HEK293 (cell line): ENCODE results near the gene NEK6.

Experiments used
- CTCF ChIA-PET: fragments of 350-600 bp; formaldehyde crosslinking; extraction: SDS; loops from one replicate; lab custom pipeline; 2021; ENCODE audit warnings: antibody characterized with exemption; lab: Yijun Ruan, JAX
- POLR2A ChIA-PET: fragments of 300-600 bp; formaldehyde crosslinking; extraction: SDS; loops from one replicate; lab custom pipeline; 2020; ENCODE audit warnings: antibody characterized with exemption, inconsistent platforms; lab: Yijun Ruan, JAX
- H3K27ac ChIP-seq: fragments of 200-500 bp; sonication (Bioruptor generic); 2 replicates; pipeline ENCODE4 v1.5.1; 2014; ENCODE audit warnings: low read depth, low read length, control low read depth, inconsistent platforms; ENCODE audit errors: extremely low read depth
- H3K36me3 ChIP-seq, 2 experiments: fragments of 200-500 bp in 1 of 2; sonication (Bioruptor generic) in 1 of 2; 1 replicate in 1 of 2; 2 replicates in 1 of 2; pipeline ENCODE4 v1.5.1; 2014 to 2017; ENCODE audit warnings: inconsistent platforms in 2 of 2, low read length in 2 of 2; ENCODE audit not compliant: control insufficient read depth in 2 of 2, insufficient read depth in 1 of 2
- H3K4me1 ChIP-seq: fragments of 200-500 bp; sonication (Bioruptor generic); 2 replicates; pipeline ENCODE4 v1.5.1; 2014; ENCODE audit warnings: mild to moderate bottlenecking, low read length, inconsistent platforms; ENCODE audit not compliant: control insufficient read depth, insufficient read depth
- H3K4me3 ChIP-seq: 2 replicates; pipeline ENCODE4 v1.5.1; 2011; ENCODE audit warnings: low read depth, mild to moderate bottlenecking, control low read depth, low read length, moderate library complexity
- H3K9me3 ChIP-seq: fragments of 200-500 bp; sonication (Bioruptor generic); 2 replicates; pipeline ENCODE4 v1.5.1; 2014; ENCODE audit warnings: low read depth, low read length, inconsistent platforms; ENCODE audit not compliant: control insufficient read depth, insufficient read depth
- MYNN ChIP-seq: fragments of 450-650 bp; formaldehyde crosslinking; IDR thresholded peaks from 2 replicates; pipeline ENCODE4 v1.5.1; 2016; ENCODE audit warnings: missing biosample characterization, missing genetic modification characterization, borderline replicate concordance
- ZFP69B ChIP-seq: fragments of 450-650 bp; formaldehyde crosslinking; IDR thresholded peaks from 2 replicates; pipeline ENCODE4 v1.5.1; 2016; ENCODE audit warnings: missing biosample characterization, missing genetic modification characterization
- ZNF157 ChIP-seq: fragments of 450-650 bp; formaldehyde crosslinking; IDR thresholded peaks from 2 replicates; pipeline ENCODE4 v1.5.1; 2016; ENCODE audit warnings: missing biosample characterization, missing genetic modification characterization
- ZNF214 ChIP-seq: fragments of 450-650 bp; formaldehyde crosslinking; IDR thresholded peaks from 2 replicates; pipeline ENCODE4 v1.5.1; 2017; ENCODE audit warnings: missing biosample characterization, mild to moderate bottlenecking, missing genetic modification characterization, borderline replicate concordance
- ZNF341 ChIP-seq: fragments of 450-650 bp; formaldehyde crosslinking; IDR thresholded peaks from 2 replicates; pipeline ENCODE4; 2016; ENCODE audit warnings: low read depth, missing biosample characterization, missing genetic modification characterization
- ZNF670 ChIP-seq: fragments of 450-650 bp; formaldehyde crosslinking; IDR thresholded peaks from 2 replicates; pipeline ENCODE4 v1.5.1; 2016; ENCODE audit warnings: missing biosample characterization, missing genetic modification characterization, low read depth
- ZNF791 ChIP-seq: fragments of 450-650 bp; formaldehyde crosslinking; IDR thresholded peaks from 2 replicates; pipeline ENCODE4 v1.5.1; 2016; ENCODE audit warnings: missing biosample characterization, missing genetic modification characterization
- ZNF792 ChIP-seq: fragments of 450-650 bp; formaldehyde crosslinking; IDR thresholded peaks from 2 replicates; pipeline ENCODE4 v1.5.1; 2016; ENCODE audit warnings: missing biosample characterization, missing genetic modification characterization
- TF ChIP-seq, protein P1 (sequence below): fragments of 450-650 bp; formaldehyde crosslinking; IDR thresholded peaks from 2 replicates; pipeline ENCODE4 v1.5.1; 2016; ENCODE audit warnings: missing biosample characterization, missing genetic modification characterization
- TF ChIP-seq, protein P2 (sequence below): fragments of 450-650 bp; formaldehyde crosslinking; IDR thresholded peaks from 2 replicates; pipeline ENCODE4 v1.5.1; 2017; ENCODE audit warnings: missing biosample characterization, missing genetic modification characterization
- TF ChIP-seq, protein P3 (sequence below): fragments of 450-650 bp; formaldehyde crosslinking; IDR thresholded peaks from 2 replicates; pipeline ENCODE4 v1.5.1; 2016; ENCODE audit warnings: missing biosample characterization, missing genetic modification characterization
- TF ChIP-seq, protein P4 (sequence below): fragments of 450-650 bp; formaldehyde crosslinking; IDR thresholded peaks from 2 replicates; pipeline ENCODE4 v1.5.1; 2017; ENCODE audit warnings: missing biosample characterization, missing genetic modification characterization
- TF ChIP-seq, protein P5 (sequence below): fragments of 450-650 bp; formaldehyde crosslinking; IDR thresholded peaks from 2 replicates; pipeline ENCODE4 v1.5.1; 2016; ENCODE audit warnings: missing biosample characterization, missing genetic modification characterization

Gene NEK6

DNA sequence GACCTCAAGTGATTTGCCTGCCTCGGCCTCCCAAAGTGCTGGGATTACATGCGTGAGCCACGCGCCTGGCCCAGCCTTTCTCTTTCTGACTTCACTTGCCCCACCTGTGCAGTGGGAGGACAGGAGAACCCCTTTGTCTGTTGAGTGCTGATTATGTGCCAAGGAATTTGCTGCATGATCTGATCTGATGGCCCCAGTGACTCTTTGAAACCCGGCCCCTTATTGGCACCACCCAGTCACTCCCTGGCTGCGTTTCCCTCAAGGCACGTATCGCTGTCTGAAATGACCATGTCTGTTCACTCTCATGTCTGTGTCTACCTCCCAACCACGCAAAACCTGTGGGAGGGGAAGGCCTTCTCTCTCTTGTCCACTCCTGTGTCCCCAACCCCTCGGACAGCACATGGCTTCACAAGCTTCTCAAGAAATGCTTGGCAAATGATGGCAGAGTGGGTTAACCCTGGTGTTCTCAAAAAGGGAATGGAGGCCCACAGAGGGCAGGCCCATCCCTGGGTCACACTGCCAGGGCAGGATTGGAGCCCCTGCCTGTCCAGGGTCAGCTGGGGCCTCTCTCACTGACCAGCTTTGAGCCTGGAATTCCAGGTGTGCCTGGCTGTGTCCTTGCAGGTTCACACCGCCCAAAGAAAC is 21.9 kb downstream of the NEK6 start:
- H3K36me3 ChIP-seq: no peaks in the 10 kb centered on the region
- CTCF ChIA-PET: no interaction called here
- TF ChIP-seq ZNF214 (no peak), ZNF792 (tag by site-specific recombination) (no peak), ZNF791 (tag by site-specific recombination) (no peak), ZNF157 (tag by site-specific recombination) (no peak), ZNF341 (tag by site-specific recombination) (no peak), ZFP69B (tag by site-specific recombination) (no peak), ZNF670 (tag by site-specific recombination) (no peak), MYNN (tag by site-specific recombination) (no peak)
- TF ChIP-seq, protein P1, sequence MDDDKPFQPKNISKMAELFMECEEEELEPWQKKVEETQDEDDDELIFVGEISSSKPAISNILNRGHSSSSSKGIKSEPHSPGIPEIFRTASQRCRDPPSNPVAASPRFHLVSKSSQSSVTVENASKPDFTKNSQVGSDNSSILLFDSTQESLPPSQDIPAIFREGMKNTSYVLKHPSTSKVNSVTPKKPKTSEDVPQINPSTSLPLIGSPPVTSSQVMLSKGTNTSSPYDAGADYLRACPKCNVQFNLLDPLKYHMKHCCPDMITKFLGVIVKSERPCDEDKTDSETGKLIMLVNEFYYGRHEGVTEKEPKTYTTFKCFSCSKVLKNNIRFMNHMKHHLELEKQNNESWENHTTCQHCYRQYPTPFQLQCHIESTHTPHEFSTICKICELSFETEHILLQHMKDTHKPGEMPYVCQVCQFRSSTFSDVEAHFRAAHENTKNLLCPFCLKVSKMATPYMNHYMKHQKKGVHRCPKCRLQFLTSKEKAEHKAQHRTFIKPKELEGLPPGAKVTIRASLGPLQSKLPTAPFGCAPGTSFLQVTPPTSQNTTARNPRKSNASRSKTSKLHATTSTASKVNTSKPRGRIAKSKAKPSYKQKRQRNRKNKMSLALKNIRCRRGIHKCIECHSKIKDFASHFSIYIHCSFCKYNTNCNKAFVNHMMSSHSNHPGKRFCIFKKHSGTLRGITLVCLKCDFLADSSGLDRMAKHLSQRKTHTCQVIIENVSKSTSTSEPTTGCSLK: no peak
- TF ChIP-seq, protein P2, sequence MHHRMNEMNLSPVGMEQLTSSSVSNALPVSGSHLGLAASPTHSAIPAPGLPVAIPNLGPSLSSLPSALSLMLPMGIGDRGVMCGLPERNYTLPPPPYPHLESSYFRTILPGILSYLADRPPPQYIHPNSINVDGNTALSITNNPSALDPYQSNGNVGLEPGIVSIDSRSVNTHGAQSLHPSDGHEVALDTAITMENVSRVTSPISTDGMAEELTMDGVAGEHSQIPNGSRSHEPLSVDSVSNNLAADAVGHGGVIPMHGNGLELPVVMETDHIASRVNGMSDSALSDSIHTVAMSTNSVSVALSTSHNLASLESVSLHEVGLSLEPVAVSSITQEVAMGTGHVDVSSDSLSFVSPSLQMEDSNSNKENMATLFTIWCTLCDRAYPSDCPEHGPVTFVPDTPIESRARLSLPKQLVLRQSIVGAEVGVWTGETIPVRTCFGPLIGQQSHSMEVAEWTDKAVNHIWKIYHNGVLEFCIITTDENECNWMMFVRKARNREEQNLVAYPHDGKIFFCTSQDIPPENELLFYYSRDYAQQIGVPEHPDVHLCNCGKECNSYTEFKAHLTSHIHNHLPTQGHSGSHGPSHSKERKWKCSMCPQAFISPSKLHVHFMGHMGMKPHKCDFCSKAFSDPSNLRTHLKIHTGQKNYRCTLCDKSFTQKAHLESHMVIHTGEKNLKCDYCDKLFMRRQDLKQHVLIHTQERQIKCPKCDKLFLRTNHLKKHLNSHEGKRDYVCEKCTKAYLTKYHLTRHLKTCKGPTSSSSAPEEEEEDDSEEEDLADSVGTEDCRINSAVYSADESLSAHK: no peak
- TF ChIP-seq, protein P3, sequence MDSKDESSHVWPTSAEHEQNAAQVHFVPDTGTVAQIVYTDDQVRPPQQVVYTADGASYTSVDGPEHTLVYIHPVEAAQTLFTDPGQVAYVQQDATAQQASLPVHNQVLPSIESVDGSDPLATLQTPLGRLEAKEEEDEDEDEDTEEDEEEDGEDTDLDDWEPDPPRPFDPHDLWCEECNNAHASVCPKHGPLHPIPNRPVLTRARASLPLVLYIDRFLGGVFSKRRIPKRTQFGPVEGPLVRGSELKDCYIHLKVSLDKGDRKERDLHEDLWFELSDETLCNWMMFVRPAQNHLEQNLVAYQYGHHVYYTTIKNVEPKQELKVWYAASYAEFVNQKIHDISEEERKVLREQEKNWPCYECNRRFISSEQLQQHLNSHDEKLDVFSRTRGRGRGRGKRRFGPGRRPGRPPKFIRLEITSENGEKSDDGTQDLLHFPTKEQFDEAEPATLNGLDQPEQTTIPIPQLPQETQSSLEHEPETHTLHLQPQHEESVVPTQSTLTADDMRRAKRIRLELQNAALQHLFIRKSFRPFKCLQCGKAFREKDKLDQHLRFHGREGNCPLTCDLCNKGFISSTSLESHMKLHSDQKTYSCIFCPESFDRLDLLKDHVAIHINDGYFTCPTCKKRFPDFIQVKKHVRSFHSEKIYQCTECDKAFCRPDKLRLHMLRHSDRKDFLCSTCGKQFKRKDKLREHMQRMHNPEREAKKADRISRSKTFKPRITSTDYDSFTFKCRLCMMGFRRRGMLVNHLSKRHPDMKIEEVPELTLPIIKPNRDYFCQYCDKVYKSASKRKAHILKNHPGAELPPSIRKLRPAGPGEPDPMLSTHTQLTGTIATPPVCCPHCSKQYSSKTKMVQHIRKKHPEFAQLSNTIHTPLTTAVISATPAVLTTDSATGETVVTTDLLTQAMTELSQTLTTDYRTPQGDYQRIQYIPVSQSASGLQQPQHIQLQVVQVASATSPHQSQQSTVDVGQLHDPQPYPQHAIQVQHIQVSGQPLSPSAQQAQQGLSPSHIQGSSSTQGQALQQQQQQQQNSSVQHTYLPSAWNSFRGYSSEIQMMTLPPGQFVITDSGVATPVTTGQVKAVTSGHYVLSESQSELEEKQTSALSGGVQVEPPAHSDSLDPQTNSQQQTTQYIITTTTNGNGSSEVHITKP (tag by site-specific recombination): no peak
- TF ChIP-seq, protein P4, sequence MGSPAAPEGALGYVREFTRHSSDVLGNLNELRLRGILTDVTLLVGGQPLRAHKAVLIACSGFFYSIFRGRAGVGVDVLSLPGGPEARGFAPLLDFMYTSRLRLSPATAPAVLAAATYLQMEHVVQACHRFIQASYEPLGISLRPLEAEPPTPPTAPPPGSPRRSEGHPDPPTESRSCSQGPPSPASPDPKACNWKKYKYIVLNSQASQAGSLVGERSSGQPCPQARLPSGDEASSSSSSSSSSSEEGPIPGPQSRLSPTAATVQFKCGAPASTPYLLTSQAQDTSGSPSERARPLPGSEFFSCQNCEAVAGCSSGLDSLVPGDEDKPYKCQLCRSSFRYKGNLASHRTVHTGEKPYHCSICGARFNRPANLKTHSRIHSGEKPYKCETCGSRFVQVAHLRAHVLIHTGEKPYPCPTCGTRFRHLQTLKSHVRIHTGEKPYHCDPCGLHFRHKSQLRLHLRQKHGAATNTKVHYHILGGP (tag by site-specific recombination): no peak
- TF ChIP-seq, protein P5, sequence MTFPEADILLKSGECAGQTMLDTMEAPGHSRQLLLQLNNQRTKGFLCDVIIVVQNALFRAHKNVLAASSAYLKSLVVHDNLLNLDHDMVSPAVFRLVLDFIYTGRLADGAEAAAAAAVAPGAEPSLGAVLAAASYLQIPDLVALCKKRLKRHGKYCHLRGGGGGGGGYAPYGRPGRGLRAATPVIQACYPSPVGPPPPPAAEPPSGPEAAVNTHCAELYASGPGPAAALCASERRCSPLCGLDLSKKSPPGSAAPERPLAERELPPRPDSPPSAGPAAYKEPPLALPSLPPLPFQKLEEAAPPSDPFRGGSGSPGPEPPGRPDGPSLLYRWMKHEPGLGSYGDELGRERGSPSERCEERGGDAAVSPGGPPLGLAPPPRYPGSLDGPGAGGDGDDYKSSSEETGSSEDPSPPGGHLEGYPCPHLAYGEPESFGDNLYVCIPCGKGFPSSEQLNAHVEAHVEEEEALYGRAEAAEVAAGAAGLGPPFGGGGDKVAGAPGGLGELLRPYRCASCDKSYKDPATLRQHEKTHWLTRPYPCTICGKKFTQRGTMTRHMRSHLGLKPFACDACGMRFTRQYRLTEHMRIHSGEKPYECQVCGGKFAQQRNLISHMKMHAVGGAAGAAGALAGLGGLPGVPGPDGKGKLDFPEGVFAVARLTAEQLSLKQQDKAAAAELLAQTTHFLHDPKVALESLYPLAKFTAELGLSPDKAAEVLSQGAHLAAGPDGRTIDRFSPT (tag by site-specific recombination): no peak
- no peak overlapping the region for H3K4me3 ChIP-seq
- no peaks in the 10 kb centered on the region for H3K9me3 ChIP-seq
- no peaks in the 10 kb centered on the region for H3K4me1 ChIP-seq
- no peak overlapping the region for H3K27ac ChIP-seq
- POLR2A ChIA-PET: no interaction called here
